ENCODE measurements around the gene ARHGAP15. TPM values are rescaled to one million over a fixed set of nuclear protein-coding genes. Genes with fewer than 3 reads are reported as not detected.

ARHGAP15 gene
- total RNA-seq, 1 donor: 334 TPM

- no peak overlapping the region for H3K4me3 ChIP-seq (ENCODE audit: low read length)
- no peaks in the 10 kb centered on the region for H3K9me3 ChIP-seq (ENCODE audit: low read depth, low read length)
- no peaks in the 10 kb centered on the region for H3K4me1 ChIP-seq (ENCODE audit: insufficient read depth, low read length)
- no peaks in the 10 kb centered on the region for H3K27me3 ChIP-seq (ENCODE audit: insufficient read depth, low read length)
Measured at GRCh38 chr2:143499061-143499460, 369.8 kb downstream of the ARHGAP15 start.

DNA sequence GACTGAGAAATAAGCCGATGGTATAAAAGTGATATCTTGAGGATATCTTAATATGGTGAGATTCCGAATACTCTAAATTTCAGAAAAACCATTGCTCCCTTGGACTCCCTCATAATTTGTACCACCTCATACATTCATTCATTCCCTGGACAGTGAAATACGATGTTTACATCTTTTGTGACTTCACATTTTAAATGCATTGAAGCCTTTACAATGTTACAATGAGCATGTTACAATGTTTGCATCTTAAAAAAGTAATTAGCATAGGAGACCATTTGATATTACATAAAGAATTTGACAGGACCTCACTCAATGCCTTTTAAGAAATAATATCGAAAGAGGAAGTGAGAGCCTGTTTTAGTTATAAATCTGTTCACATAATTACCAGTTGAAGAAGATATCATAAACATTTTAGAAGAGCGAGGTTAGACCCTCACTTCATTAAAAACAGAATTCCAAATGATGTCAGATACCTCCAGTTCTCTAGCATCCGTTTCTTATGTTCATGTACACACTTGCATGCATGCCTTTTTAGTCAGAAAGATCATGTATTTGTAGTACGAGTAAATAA, 372.0 kb downstream of the ARHGAP15 start:
- Histone ChIP-seq H3K9me3 (ENCODE audit: low read depth, low read length) (no peaks in the 10 kb centered on the region), H3K27me3 (ENCODE audit: insufficient read depth, low read length) (no peaks in the 10 kb centered on the region), H3K4me3 (ENCODE audit: low read length) (no peak overlapping the region), H3K4me1 (ENCODE audit: insufficient read depth, low read length) (no peaks in the 10 kb centered on the region)

DNA sequence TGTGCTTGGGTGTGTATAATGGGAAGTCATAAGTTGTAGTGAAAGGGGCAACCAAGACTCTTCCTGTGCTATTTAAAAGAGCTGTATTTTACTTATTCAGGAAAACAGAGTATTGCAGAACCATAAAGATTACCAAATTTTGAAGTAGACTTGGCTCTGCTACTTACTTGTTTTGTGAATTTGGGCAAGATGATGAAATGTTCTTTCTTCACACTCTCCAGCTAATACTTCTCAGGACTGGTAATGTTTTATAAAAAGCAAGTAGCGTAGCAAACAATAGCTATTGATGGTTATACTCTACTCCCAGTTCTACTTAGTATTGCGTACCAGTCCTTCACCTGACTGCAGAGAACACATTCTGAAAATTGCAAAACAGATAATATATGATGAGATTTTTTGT, 374.1 kb downstream of the ARHGAP15 start:
- H3K9me3 ChIP-seq (ENCODE audit: low read depth, low read length): no peaks in the 10 kb centered on the region
- H3K27me3 ChIP-seq (ENCODE audit: insufficient read depth, low read length): no peaks in the 10 kb centered on the region
- no peak overlapping the region for H3K4me3 ChIP-seq (ENCODE audit: low read length)
- no peaks in the 10 kb centered on the region for H3K4me1 ChIP-seq (ENCODE audit: insufficient read depth, low read length)

GRCh38 chr2:143504397-143504796, 375.2 kb downstream of the ARHGAP15 start:
- no peak overlapping the region for H3K4me3 ChIP-seq (ENCODE audit: low read length)

DNA sequence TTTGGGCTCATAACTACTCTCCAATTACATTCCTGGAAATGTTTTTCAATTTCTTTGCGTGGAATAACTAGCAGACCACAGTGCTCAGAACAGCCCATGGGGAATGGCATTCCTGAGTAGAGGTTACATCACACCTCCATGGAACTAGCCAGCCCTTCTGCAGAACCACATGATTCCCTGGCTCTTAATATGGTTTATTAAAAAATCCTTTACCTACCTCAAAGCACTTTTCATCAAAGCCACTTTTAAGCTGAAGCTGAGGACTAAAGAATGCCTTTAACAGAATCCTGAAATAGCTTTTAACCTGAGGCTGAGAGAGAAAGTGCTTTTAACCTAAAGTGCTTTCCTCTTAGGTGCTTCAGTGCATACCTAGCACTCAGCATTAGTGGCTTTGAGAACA, 376.3 kb downstream of the ARHGAP15 start:
- Histone ChIP-seq H3K27me3 (ENCODE audit: insufficient read depth, low read length) (no peaks in the 10 kb centered on the region), H3K9me3 (ENCODE audit: low read depth, low read length) (no peaks in the 10 kb centered on the region), H3K4me1 (ENCODE audit: insufficient read depth, low read length) (no peaks in the 10 kb centered on the region), H3K4me3 (ENCODE audit: low read length) (no peak overlapping the region)

More at GRCh38 chr2:143504397-143504796, 375.2 kb downstream of the ARHGAP15 start:
- Histone ChIP-seq H3K4me1 (ENCODE audit: insufficient read depth, low read length) (no peaks in the 10 kb centered on the region), H3K9me3 (ENCODE audit: low read depth, low read length) (no peaks in the 10 kb centered on the region), H3K27me3 (ENCODE audit: insufficient read depth, low read length) (no peaks in the 10 kb centered on the region)

DNA sequence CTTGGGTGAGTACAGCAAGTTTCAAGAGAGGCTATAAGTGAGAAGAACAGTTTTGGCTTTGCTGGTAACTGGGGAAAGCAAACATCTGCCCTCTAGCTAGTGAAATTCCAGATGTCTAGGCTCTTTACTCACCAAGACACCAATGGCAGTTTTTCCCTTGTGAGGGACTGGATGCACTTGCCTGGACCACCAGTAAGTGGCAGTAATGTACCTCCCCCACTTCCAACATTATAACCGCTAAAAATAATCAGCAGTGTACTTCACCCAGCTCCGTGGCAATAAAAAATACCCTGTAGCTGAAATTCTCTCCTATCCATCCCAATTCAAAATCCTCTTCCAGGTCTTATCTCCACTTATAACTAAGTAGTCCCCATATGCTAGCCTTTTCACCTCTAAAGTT, 383.9 kb downstream of the ARHGAP15 start:
- Histone ChIP-seq H3K4me1 (ENCODE audit: insufficient read depth, low read length) (no peaks in the 10 kb centered on the region), H3K4me3 (ENCODE audit: low read length) (no peak overlapping the region), H3K27me3 (ENCODE audit: insufficient read depth, low read length) (no peaks in the 10 kb centered on the region)

DNA sequence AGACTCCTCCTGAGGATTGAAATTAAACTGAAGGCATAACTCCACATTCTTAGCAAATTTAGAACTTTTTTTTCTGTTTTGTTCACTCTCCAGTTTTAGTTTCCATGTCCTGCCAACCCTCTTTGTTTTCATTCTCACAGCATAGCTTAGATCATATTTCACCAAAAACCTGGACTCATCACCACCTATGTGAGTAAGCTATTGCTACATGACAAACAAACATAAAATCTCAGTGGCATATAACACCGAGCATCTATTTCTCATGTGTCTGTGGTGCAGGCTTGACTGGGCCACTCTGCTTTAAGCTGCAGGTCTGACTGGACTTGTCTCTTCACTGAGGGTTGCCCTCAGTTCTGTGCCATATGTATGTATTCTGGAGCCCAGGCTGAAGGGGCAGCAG, 385.2 kb downstream of the ARHGAP15 start:
- no peak overlapping the region for H3K4me3 ChIP-seq (ENCODE audit: low read length)
- H3K9me3 ChIP-seq (ENCODE audit: low read depth, low read length): no peaks in the 10 kb centered on the region
- H3K27me3 ChIP-seq (ENCODE audit: insufficient read depth, low read length): no peaks in the 10 kb centered on the region
- H3K4me1 ChIP-seq (ENCODE audit: insufficient read depth, low read length): no peaks in the 10 kb centered on the region

More for the DNA sequence above, 383.9 kb downstream of the ARHGAP15 start:
- no peaks in the 10 kb centered on the region for H3K9me3 ChIP-seq (ENCODE audit: low read depth, low read length)

GRCh38 chr2:143515318-143515717, 386.1 kb downstream of the ARHGAP15 start:
- H3K4me1 ChIP-seq (ENCODE audit: insufficient read depth, low read length): no peaks in the 10 kb centered on the region
- H3K9me3 ChIP-seq (ENCODE audit: low read depth, low read length): no peaks in the 10 kb centered on the region
- H3K4me3 ChIP-seq (ENCODE audit: low read length): no peak overlapping the region
- no peaks in the 10 kb centered on the region for H3K27me3 ChIP-seq (ENCODE audit: insufficient read depth, low read length)

DNA sequence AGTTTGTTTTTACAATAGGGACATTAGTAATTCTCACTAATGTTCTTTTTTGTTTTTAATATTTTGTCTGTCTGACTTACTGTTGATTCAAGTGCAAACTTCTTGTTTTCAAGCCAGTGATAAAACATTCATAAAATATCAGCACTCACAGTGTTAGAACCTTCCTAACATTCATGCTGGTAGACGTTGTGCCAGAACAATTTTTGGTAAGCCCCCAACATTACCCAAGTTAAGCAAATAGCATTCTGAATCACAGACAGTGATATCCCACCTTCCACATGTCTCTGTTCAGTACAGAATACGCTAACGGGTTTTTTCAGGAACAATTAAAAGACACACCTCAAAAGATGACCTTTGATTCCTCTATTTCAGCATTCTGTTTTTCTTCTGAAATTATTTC, 390.3 kb downstream of the ARHGAP15 start:
- Histone ChIP-seq H3K4me1 (ENCODE audit: insufficient read depth, low read length) (no peaks in the 10 kb centered on the region), H3K4me3 (ENCODE audit: low read length) (no peak overlapping the region), H3K27me3 (ENCODE audit: insufficient read depth, low read length) (no peaks in the 10 kb centered on the region), H3K9me3 (ENCODE audit: low read depth, low read length) (no peaks in the 10 kb centered on the region)

DNA sequence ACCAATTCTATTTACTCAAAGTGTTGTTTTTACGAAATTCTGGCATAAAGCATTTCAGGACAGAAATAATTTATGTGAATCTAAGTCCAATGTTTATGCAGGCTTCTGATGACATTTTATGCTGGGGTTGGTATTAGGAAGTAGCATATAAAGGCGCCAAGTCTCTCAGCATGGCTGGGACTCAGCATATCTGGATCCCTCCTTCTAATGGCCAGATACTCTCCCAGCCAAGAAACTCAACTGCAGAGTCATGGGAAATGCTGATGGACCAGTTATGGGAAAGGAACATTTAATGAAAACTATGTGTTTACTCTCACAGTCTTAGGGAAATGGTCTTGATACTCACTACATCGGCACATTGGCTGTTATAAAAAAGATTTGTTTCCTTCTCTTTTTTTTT, 392.2 kb downstream of the ARHGAP15 start:
- H3K4me3 ChIP-seq (ENCODE audit: low read length): no peak overlapping the region
- no peaks in the 10 kb centered on the region for H3K4me1 ChIP-seq (ENCODE audit: insufficient read depth, low read length)
- no peaks in the 10 kb centered on the region for H3K9me3 ChIP-seq (ENCODE audit: low read depth, low read length)
- no peaks in the 10 kb centered on the region for H3K27me3 ChIP-seq (ENCODE audit: insufficient read depth, low read length)

- H3K4me3 ChIP-seq (ENCODE audit: low read length): no peak overlapping the region
- H3K4me1 ChIP-seq (ENCODE audit: insufficient read depth, low read length): no peaks in the 10 kb centered on the region
- no peaks in the 10 kb centered on the region for H3K27me3 ChIP-seq (ENCODE audit: insufficient read depth, low read length)
- no peaks in the 10 kb centered on the region for H3K9me3 ChIP-seq (ENCODE audit: low read depth, low read length)
Measured at GRCh38 chr2:143522699-143523098, 393.5 kb downstream of the ARHGAP15 start.

DNA sequence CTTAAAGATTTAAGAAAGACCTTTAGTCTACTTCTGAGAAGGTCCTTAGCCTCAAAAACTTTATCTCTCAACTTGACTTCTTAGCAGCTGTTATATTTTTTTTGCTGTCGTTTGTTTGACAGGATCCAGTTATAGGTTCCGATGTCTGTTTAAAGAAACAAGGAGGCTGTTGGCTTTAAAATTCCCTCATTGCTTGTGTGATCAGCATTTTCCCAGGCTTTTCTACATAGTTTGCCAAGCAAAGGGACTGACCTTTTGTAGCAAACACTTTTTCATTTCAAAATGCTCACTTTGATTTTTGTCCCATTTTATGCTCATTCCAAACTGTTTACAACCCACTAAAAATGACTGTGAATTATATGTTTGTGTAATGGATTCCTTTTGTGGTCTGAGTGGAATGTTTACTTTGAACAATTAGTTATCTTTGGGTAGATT, 394.9 kb downstream of the ARHGAP15 start:
- Histone ChIP-seq H3K27me3 (ENCODE audit: insufficient read depth, low read length) (no peaks in the 10 kb centered on the region), H3K4me1 (ENCODE audit: insufficient read depth, low read length) (no peaks in the 10 kb centered on the region), H3K9me3 (ENCODE audit: low read depth, low read length) (no peaks in the 10 kb centered on the region), H3K4me3 (ENCODE audit: low read length) (no peak overlapping the region)

- Histone ChIP-seq H3K9me3 (ENCODE audit: low read depth, low read length) (no peaks in the 10 kb centered on the region), H3K4me3 (ENCODE audit: low read length) (no peak overlapping the region), H3K4me1 (ENCODE audit: insufficient read depth, low read length) (no peaks in the 10 kb centered on the region), H3K27me3 (ENCODE audit: insufficient read depth, low read length) (no peaks in the 10 kb centered on the region)
Measured at GRCh38 chr2:143524559-143525401, 395.6 kb downstream of the ARHGAP15 start.

- Histone ChIP-seq H3K4me3 (ENCODE audit: low read length) (no peak overlapping the region), H3K9me3 (ENCODE audit: low read depth, low read length) (no peaks in the 10 kb centered on the region), H3K4me1 (ENCODE audit: insufficient read depth, low read length) (no peaks in the 10 kb centered on the region), H3K27me3 (ENCODE audit: insufficient read depth, low read length) (no peaks in the 10 kb centered on the region)
Measured at GRCh38 chr2:143525402-143525860, 396.2 kb downstream of the ARHGAP15 start.

DNA sequence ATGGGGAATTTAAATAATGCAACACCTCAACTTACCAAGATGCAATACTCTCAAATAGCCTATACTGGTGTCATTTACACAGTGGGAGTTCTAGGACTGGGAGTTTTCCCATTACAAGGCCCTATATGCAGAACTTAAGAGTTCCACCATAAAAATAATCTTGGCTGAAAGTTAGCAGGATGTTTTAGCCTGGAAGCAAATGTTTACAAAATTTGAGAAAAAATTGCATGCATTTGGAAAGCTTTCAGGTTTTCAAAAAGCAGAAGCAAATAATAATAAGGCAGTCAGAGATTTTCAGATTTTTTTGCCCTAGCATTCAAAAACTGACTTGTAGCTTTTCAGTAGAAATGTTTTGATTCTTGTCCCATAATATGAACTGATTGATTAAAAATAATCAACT, 397.3 kb downstream of the ARHGAP15 start:
- no peaks in the 10 kb centered on the region for H3K27me3 ChIP-seq (ENCODE audit: insufficient read depth, low read length)
- no peaks in the 10 kb centered on the region for H3K9me3 ChIP-seq (ENCODE audit: low read depth, low read length)
- H3K4me3 ChIP-seq (ENCODE audit: low read length): no peak overlapping the region
- H3K4me1 ChIP-seq (ENCODE audit: insufficient read depth, low read length): no peaks in the 10 kb centered on the region

- Histone ChIP-seq H3K4me3 (ENCODE audit: low read length) (no peak overlapping the region), H3K4me1 (ENCODE audit: insufficient read depth, low read length) (no peaks in the 10 kb centered on the region), H3K9me3 (ENCODE audit: low read depth, low read length) (no peaks in the 10 kb centered on the region), H3K27me3 (ENCODE audit: insufficient read depth, low read length) (no peaks in the 10 kb centered on the region)
Measured at GRCh38 chr2:143528021-143528420, 398.8 kb downstream of the ARHGAP15 start.
